ENCODE results near the gene AMIGO1.

- no peak for TF ChIP-seq POLR2AphosphoS5 (IDR thresholded peaks at IDR 0.05; ENCODE audit: low read depth, low read length)
- TF ChIP-seq TAF1 (IDR thresholded peaks at IDR 0.05; ENCODE audit: low read depth, low read length), result no peak
- TF ChIP-seq SPI1 (IDR thresholded peaks at IDR 0.05; ENCODE audit: low read depth, low read length), result no peak
- TF ChIP-seq POLR2A (IDR thresholded peaks at IDR 0.05; ENCODE audit: low read depth, low read length), result no peak
- TF ChIP-seq PAX5 (IDR thresholded peaks at IDR 0.05; ENCODE audit: insufficient read depth, low read length, severe bottlenecking), result no peak
These were observed 4.6 kb downstream of the AMIGO1 start for GRCh38 chr1:109504974-109505373.

Measured in GM12891 (cell line).